ENCODE measurements around the gene LDLRAD3.

GRCh38 chr11:36139767-36140166, 195.9 kb downstream of the LDLRAD3 start:
- TF ChIP-seq, protein P1, sequence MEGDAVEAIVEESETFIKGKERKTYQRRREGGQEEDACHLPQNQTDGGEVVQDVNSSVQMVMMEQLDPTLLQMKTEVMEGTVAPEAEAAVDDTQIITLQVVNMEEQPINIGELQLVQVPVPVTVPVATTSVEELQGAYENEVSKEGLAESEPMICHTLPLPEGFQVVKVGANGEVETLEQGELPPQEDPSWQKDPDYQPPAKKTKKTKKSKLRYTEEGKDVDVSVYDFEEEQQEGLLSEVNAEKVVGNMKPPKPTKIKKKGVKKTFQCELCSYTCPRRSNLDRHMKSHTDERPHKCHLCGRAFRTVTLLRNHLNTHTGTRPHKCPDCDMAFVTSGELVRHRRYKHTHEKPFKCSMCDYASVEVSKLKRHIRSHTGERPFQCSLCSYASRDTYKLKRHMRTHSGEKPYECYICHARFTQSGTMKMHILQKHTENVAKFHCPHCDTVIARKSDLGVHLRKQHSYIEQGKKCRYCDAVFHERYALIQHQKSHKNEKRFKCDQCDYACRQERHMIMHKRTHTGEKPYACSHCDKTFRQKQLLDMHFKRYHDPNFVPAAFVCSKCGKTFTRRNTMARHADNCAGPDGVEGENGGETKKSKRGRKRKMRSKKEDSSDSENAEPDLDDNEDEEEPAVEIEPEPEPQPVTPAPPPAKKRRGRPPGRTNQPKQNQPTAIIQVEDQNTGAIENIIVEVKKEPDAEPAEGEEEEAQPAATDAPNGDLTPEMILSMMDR (optimal IDR thresholded peaks at IDR 0.05 in 1 of 3, IDR thresholded peaks at IDR 0.05 in 1 of 3, conservative IDR thresholded peaks at IDR 0.05 in 1 of 3; ENCODE audit: extremely low read depth in 1 of 3, insufficient read depth in 2 of 3, low read length in 3 of 3) = no peak
- no peak for TF ChIP-seq EZH2 (IDR thresholded peaks at IDR 0.05; ENCODE audit: low read length)

All from keratinocyte (primary cell).